EH (cell line): Measurements from ENCODE around the gene CAPN2.

ENCODE experiments used
- DNase-seq: peaks from one replicate; pipeline ENCODE4 v3.0.0-alpha.2; 2015; ENCODE audit warnings: low read depth

The CAPN2 gene

DNA sequence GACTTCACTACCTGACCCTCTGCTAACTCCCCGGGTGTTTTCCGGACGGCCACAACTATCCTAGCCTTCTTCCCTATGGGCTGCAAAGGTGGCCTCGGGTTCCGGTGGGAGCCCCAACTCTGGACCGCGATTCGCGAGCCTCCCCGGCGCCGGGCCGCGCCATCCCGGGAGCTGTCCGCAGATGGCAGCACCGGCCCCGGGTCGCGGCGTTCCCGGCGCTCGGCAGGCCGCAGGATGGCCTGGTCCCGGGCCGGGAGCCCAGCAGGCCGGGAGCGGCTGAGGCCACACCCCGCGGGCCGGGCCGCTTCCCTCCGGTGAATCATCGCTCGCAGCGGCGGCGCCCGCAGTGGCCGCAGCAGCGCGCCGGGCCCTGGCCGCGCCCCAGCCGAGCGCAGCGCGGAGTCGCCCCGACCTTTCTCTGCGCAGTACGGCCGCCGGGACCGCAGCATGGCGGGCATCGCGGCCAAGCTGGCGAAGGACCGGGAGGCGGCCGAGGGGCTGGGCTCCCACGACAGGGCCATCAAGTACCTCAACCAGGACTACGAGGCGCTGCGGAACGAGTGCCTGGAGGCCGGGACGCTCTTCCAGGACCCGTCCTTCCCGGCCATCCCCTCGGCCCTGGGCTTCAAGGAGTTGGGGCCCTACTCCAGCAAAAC is at the start of gene CAPN2:
Gene CAPN2 (plus strand): TSS at position 346 of the 656 bp plus-strand sequence. CDS start 102 bp downstream, at position 448.
- peak; percentile 90 for DNase-seq

DNA sequence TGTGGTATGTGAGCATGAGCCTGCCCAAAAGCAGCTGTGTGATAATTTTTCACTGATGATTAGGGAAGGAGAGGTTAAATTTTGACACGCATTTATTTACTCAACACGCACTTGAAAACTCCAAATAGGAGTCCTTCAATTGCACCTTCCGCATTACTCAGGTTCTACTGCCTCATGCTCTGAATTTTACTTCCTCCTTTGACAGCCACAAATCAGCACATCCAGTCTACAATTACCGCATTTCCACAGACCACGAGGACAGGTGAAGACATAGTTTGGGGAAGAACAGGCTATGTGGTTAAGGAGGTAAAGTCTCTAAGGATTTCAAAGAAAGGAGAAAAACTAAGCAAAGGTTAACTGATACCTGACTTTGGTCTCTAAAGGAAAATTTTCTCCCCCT is 49.4 kb upstream of the CAPN2 start:
- DNase-seq: no peak

DNA sequence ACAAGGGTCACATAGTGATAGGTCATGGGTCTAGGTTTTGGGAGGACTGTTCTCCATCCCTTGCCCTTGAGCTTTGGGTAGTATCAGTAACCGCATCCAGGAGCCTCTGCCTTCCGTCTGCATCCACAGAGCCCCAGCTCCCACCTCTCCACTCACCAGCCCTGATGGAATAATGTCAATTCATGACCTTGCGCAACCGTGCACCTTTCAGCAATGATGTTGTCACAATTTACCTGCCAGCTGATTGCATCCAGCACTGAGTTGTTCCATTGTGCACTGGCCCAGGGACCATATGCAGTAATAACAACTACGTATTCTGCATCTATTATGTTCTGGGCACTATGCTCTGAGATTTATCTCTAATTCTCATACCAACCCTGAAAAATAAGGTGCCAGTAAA is 48.2 kb upstream of the CAPN2 start:
- no peak for DNase-seq

DNA sequence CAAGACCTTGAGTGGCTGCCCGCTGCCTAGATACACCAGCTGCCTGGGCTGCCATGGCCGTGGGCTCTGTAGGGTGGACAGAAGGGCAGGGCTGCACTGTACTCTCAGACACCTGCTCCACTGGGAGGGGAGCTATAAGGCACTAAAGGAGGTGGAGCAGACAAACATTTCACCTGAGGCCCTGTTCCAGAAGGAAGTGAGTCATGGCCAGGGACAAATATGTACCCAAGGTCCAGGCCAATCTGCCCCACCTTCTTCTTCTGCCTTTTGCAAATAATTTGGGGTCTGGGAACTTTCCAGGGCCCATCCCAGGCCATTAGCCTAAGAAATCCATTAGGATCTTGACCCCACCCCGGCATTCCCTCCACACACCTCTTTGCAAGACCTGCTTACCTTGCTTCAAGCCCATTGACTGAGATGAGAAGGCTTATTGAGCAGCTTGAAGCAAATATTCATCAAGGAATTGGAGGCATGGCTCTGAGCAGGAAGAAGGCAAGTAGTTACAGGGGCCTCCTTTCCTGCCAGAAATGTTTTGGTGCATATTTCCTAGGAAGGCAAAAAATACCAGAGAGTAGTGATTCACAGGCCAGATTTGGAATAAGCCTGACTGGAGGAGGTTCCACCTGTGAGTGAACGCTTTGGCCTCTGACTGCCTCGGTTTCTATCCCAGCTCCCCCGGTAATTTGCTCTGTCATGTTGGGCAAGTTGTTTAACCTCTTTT is 46.6 kb upstream of the CAPN2 start, which contains the start of gene CAPN8:
Gene CAPN8 (minus strand): TSS at position 110 of the 721 bp plus-strand sequence. CDS start 55 bp downstream, at position 55.
- DNase-seq: peak; percentile 19

DNA sequence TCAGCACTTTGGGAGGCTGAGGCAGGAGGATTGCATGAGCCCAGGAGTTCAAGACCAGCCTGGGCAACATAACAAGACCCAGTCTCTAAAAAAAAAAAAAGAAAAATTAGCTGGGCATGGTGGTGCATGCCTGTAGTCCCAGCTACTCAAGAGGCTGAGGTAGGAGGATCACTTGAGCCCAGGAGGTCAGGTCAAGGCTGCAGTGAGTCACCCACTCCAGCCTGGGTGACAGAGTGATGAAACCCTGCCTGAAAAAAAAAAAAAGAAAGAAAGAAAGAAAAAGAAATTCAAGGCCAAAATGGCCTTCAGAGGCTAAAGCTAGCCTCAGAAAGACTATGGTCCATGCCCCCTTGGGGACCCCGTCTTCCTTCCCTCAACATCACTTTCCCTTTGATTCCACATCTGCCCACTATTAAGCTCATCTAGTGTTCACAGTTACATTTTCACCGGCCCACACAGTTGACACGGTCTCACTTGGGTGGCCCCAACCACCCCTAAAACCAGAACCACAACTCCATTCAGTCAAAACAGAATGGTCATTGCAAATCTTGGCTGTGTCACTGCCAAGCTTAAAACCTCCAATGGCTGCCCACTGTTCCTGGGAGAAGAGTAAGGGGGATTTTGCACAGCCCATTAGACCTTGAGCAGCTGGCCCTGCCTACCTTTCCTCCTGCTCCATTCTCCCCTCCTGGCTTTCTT is 44.7 kb upstream of the CAPN2 start:
- peak; percentile 23 for DNase-seq

DNA sequence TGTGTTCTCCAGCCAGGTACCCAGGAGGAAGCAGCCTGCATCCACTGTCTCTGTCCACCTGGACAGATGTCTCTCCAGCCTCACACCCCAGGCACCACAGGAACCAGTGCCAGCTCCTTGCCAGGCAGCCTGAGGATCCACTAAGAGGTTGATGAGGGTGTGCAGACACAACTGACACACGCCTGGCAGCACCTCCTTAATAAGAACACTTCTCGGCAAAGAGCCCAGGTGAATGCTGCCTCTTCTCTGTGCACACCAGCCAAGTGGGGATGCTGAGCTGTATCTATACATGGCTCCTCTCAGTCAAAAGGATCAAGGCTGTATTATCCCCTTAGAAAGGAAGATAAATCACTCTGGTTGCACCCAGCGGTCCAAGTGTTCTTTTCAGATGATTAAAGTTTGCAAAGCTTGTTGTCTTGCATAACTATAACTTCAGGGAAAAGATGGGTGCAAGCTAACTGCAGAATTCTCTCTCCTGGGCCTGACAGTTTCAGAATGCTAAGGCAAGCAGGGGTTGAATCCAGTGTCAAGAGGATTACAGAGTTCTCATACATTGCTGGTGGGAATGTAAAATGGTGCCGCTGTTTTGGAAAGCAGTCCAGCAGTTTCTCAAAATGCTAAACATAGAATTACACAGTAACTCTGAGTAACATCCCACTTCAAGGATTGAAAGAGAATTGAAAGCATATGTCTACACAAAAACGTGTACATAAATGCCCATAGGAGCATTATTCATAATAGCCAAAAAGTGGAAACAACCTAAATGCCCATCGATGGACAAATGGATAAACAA is 43.1 kb upstream of the CAPN2 start:
- no peak for DNase-seq

DNA sequence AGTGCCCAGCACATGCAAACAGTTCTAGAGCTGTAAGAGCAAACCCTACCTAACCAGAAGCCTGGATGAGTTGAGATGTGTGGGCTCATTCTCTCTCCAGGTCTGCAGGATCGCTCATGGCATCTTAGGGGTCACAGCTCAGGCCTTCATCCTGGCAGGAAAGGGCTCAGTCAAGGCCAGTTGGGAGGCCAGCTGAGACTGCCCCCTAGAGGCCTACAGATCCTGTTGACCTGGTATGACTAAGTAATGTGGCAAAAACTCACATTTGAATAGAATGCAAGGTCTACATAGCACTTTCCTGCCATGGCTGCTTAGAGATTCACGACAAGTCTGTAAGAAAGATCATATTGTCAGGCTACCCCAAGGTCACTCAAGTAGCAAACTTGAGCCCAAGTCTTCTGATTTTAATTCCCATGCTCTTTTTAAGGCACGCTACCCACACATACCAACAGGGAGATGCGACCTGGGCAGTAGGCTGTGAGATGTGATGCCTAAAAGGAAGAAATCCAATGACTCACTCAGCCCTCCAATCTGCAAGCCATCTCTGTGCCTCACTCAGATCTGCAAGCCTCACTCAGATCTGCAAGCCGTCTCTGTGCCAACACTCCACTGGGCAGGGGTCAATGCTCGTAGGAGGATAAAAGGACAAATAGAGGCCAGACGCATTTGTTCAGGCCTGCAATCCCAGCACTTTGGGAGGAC is 41.7 kb upstream of the CAPN2 start:
- peak; percentile 52 for DNase-seq

DNA sequence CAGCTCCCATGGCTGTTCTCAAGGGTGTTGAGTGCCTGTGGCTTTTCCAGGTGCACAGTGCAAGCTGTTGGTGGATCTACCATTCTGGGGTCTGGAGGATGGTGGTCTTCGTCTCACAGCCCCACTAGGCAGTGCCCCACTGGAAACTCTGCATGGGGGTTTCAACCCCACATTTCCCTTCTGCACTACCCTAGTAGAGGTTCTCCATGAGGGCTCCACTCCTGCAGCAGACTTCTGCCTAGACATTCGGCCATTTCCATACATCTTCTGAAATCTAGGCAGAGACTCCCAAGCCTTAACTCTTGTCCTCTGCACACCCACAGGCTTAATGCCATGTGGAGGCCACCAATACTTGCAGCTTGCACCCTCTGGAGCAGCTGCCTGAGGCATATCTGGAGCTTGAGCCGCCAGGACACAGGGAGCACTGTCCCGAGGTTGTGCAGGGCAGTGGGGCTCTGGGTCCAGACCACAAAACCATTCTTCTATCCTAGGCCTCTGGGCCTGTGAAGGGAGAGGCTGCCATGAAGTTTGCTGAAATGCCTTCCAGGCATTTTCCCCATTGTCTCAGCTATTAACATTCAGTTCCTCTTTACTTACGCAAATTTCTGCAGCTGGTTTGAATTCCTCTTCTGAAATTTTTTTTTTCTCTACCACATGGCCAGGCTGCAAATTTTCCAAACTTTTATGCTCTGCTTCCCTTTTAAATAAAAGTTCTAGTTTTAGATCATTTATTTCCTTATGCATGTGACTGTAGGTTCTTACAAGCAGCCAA is 38.0 kb upstream of the CAPN2 start:
- no peak for DNase-seq

DNA sequence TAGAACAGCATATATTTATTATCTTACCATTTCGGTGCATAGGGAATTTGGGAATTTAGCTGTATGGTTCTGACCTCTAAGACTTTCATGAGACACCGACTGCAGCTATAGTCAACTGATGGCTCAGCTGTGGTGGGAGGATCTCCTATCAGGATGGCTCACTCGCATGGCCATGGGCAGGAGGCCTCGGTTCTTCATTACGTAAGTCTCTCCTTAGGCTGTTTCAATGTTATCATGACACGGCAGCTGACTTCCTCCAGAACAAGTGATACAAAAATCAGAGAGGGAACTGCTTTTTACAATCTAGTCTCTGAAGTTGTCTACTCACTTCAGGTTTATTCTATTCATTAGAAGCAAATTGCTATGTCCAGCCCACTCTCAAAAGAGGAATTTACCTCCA is 33.5 kb upstream of the CAPN2 start:
- no peak for DNase-seq

DNA sequence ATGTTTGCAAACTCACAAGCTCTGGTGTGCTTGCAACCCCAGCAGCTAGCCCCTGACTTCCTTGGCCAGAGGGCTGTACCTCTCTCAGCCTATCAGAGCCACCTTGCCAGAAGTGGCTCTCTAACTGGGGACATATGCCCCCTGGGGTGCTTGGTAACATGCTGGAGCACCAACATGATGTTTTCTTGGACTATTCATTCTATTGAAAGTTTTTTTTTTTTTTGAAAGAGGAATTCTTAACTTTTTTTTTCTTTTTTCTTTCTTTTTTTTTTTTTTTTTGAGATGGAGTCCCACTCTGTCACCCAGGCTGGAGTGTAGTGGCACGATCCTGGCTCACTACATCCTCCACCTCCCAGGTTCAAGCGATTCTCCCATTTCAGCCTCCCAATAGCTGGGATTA is 32.2 kb upstream of the CAPN2 start:
- no peak for DNase-seq

DNA sequence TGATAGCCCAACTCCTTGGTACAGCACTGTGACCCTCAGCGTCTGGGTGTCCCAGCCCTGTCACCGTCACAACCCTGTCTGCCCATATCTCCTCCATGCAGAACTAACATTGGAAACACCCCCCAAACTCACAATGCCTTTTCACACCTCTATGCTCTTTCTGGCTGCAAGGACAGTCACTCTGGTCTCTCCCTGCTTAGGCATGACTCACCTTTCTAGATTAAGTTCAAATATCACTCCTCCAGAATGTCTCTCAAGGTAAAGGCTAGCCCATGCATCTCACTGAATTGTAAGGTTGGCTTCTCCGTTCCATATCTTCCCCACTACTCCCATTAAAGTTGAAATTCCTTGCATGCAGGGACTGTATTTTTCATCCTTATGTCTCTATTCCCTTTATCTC is 29.8 kb upstream of the CAPN2 start:
- DNase-seq: no peak

DNA sequence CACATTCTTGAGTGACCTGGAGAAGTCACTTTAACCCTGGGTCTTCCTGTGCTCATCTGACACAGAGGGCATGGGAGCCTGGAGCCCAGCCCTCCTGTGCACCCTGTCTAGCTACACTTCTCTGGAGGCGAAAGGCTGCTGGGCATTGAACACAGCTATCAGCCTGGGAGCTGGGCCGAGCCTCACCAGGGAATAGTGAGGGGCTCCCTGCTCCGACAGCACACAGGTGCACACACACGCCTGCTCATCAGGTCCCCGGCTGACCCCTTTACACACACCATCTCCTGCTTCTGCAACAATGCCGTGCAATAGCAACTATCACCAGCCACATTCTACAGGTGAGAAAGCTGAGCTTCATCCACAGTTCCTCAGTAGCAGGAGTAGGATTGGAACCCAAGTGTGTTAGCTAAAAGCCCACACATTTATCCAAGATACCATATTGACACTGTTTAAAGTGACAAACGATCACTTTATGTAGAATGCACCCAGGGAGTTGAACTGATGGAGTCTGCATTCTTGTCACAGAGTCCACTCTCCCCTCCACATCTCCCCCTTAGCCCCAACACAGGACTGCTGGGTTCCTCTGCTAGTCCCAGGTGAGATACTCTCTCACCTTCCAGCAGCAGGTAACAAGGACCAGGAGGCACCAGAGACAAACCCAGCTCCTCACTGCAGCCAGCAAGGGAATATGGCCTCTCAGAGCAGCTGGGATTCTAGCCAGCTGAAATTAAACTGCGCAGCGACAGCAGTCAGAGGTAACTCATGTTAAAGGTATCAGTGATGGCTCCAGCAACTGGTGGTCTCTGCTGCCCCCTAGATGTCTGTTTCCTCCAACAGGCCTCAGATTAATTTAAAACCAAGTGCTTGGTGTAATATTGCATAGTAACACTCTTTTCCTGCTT is 28.5 kb upstream of the CAPN2 start:
- peak; percentile 49 for DNase-seq

DNA sequence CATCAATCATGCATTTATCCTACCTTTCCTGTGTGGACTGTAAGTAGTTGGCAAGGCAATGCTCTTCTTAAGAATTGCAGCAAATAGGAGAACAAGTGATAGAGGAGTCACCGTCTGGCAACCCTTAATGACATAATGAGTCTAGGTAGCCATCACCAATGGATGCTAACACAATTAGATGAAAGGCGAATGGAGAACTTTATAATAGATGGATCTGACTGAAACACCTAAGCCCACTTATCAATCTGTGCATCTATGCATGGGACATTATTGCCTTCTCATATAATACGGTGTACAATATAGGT is 27.9 kb upstream of the CAPN2 start:
- no peak for DNase-seq

DNA sequence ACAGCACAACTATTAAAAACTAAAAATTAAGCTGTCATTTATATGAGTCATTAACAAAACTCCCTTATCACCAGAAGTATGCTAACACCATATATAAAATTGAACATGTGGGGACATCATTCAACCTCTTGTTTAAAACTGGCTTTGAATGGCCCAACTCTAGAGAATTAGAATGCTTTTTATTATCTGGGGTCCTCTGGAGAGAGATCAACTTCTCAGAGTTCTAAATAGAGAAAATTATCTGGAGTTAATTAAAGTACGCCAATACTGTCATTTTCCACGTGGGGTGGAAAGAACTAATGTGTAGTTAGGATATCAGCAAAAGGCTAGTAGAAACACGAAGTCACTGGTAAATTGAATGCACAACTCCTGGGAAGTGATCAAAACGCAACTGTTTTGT is 21.2 kb upstream of the CAPN2 start:
- DNase-seq: no peak

DNA sequence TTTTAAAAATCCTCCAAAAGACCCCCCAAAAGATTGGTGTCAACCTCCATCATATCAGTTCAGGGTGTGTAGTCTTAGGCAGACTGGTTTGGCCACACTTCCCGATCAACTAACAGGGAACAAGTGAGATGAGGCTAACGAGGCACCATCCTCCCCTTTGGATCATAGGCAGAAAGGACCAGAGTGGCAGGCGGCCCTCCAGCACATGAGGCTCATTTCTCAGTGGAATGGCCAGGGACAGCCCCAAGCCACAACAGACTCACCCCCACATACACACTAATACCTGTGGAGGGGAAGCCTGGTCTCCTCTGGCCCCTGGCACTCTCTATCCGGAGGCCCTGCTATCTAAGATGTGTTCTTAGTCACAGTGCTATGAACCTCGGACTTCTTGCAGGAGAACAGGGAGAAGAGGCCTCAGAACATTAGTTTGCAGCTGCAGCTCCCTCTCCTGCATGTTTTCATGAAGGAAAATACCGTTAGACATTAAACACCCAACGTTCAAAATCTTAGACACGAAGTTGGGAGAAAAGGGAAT is 17.3 kb upstream of the CAPN2 start:
- DNase-seq: no peak

DNA sequence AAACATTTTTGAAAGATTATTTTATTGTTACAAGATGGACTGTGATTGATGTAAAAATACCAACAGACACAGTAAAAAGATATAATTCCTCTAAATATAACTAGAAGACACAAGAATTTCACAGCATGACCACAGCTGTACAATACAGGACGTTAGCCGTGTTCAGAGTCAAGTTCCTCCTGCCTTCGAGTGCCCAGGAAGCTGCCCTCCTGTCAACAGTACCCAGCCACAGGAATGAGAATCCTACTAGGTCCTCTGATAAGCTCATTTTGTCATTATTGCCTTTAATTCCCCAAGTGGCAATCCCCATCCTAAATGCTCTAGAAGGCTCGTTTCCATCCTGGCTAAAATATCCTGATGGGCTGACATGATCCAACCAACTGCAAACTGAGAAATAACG is 16.4 kb upstream of the CAPN2 start:
- peak; percentile 24 for DNase-seq

DNA sequence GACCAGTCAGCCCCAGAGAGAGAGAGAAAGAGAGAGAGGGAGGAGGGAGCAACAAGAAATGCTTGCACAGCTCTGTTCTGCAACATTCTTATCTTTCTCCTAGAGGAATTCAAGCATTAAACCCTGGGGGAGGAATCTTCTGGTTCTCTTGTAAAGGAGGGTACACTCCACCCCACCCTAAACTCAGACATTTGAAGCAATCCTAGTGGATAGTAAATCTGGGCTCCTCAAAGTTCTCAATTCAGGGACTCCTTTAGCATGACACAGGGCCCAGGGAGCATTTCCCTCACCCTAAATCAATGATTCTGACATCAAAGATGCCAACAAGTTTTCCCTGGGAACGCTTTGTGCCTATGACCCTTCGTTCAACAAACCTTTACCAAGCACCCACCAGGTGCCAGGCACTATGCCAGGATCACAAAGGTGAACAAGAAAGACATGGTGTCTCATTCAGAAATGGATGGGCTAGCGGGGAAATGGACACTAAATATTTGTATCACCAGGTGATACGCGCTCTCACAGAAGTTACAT is 11.9 kb upstream of the CAPN2 start:
- DNase-seq: peak; percentile 81

DNA sequence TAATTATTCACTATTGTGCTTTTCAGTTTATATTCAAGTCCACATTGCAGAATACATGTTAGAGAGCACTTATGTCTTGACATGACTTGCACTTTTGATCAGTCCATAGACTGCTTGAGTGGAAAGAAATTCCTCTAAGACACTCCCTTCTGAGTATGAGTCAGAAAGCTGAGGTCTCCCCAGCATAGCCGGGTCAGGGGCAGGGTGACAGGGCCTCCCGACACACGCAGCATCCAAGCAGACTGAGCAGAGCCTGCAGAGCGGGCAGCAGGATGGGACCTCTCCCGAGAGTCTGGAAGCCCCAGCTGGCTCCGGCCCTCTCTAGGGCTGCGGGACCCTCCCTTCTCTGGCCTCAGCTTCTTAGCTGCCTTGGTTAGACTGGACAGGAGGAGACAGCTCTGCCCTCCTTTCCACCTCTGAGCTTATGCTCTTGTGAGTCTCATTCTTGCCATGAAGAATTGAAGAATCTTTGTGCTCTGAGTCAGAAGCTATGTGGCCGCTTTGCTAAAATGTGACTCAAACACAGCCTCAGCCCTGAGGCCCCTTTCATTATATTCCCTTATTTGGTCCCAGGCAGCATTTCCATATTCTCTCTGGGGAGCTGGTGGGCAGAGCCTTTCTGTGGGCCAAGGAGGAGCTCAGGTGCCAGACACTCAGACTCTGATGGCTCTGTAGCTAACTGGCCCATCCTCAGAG is 11.2 kb upstream of the CAPN2 start:
- peak; percentile 99 for DNase-seq
